Endothelial cell of umbilical vein (primary cell): ENCODE results near the gene EPHA4.

Experiments
- CTCF ChIP-seq, 2 donors: IDR thresholded peaks; 1 replicate in 1 of 2; 2 replicates in 1 of 2; pipeline ENCODE4 v1.5.1; 2011; ENCODE audit warnings: low read length in 2 of 2, mild to moderate bottlenecking in 2 of 2, moderate library complexity in 2 of 2, control low read depth in 1 of 2, inconsistent platforms in 1 of 2, low read depth in 1 of 2; ENCODE audit not compliant: insufficient read depth in 1 of 2; ENCODE audit errors: extremely low read depth in 1 of 2
- EZH2 ChIP-seq: IDR thresholded peaks from 2 replicates; pipeline ENCODE4 v1.6.1; 2012; ENCODE audit warnings: borderline replicate concordance, low read depth, mild to moderate bottlenecking, moderate library complexity, low read length, inconsistent platforms; ENCODE audit not compliant: severe bottlenecking
- JUN ChIP-seq: IDR thresholded peaks from 2 replicates; pipeline ENCODE4 v1.6.1; 2011; ENCODE audit warnings: borderline replicate concordance, low read depth; ENCODE audit not compliant: insufficient read length, insufficient read depth
- MYC ChIP-seq: IDR thresholded peaks from one replicate; pipeline ENCODE4 v1.6.1; 2011; ENCODE audit warnings: mild to moderate bottlenecking, low read depth, low read length
- POLR2A ChIP-seq: IDR thresholded peaks from 2 replicates; pipeline ENCODE4 v1.6.1; 2012; ENCODE audit warnings: low read depth, mild to moderate bottlenecking, control low read depth, low read length

GRCh38 chr2:221588306-221588985 lies 16.3 kb upstream of the EPHA4 start:
- TF ChIP-seq CTCF (IDR thresholded peaks at IDR 0.05; ENCODE audit: extremely low read depth in 1 of 2, insufficient read depth in 1 of 2, low read depth in 1 of 2, low read length in 2 of 2) (no peak), JUN (no peak), POLR2A (no peak), EZH2 (no peak), MYC (no peak)
